HUES6 (cell line): Measurements from ENCODE around the gene TNS1.
A peak's percentile ranks its signal among the peaks of the same experiment; 100 is the strongest.

ENCODE experiments used
- H3K27ac ChIP-seq: 2 replicates; pipeline ENCODE4 v1.7.0; 2013; ENCODE audit warnings: low read depth, mild to moderate bottlenecking, low read length, inconsistent platforms
- H3K27me3 ChIP-seq: 2 replicates; pipeline ENCODE4 v1.6.1; 2013; ENCODE audit warnings: low read length; ENCODE audit not compliant: control insufficient read depth, insufficient read depth
- H3K36me3 ChIP-seq: 2 replicates; pipeline ENCODE4 v1.6.1; 2013; ENCODE audit warnings: low read length; ENCODE audit not compliant: control insufficient read depth, insufficient read depth
- H3K4me1 ChIP-seq: 2 replicates; pipeline ENCODE4 v1.6.1; 2013; ENCODE audit warnings: low read length; ENCODE audit not compliant: control insufficient read depth, insufficient read depth
- H3K4me3 ChIP-seq: 2 replicates; pipeline ENCODE4 v1.5.1; 2013; ENCODE audit warnings: low read depth, low read length
- H3K9ac ChIP-seq: one replicate; pipeline ENCODE4 v1.6.1; 2013; ENCODE audit warnings: mild to moderate bottlenecking, low read length
- H3K9me3 ChIP-seq: 2 replicates; pipeline ENCODE4 v1.6.1; 2013; ENCODE audit warnings: low read depth, low read length; ENCODE audit not compliant: control insufficient read depth, insufficient read depth

The TNS1 gene

DNA sequence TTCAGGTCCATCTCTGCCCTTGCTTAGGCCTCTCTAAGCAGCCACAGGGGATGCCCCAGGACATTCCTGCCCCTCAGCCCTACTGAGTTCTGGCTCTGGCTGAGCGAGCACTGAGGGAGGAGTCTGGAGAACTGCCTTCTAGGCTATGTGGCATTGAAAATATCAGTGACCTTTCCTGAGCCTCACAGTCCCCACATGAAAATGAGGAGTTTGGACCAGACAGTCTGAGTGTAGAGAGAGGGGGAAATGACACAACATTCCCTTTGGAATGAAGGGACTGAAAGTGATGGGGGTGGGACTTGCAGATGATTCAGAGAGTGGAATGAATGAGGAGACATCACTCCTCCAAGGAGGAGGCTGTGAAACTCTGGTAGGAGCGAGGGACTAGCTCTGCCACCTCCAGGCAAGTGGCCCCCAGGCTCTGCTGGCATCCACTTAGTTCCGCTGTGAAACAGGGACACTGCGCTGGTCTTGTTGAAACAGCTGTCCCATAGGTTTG lies 8.0 kb downstream of the TNS1 start:
- Histone ChIP-seq H3K27me3 (no peaks in the 10 kb centered on the region), H3K36me3 (no peaks in the 10 kb centered on the region), H3K9ac (no peak overlapping the region), H3K27ac (no peak overlapping the region), H3K9me3 (no peaks in the 10 kb centered on the region), H3K4me1 (peaks cover 24% of the 10 kb centered on the region; the same call in 1 of the 2 replicates), H3K4me3 (no peak overlapping the region)

DNA sequence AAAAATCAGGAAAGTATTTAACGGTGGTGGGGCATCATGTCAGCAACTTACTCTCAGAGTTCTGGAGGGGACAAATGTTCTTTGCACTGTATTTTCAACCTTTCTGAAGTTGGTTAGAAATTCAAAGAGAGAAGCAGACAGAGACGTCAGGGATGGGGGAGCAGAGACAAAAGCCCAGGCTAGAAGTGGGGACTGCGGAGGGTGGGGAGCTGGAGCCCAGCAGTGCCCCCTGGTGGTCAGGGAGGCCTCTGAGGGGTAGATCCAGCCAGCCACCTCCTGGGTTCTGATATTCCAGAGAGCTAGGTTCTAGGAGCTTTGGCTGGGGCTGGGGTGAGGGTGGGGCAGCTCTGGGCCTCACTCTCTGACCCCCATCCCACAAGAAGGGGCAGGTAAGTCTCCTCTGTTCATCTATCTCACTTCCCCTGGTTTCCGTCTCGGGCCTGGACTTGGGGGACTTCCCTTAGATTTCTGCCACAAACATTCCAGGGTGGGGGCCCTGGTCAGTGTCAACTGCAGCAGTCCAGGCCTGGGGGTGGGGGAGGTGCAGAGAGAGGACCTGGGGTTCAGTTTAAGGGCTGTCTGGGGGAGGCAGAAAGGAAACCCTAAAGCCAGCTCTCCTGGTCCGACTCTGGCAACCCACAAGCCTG lies 8.9 kb downstream of the TNS1 start:
- Histone ChIP-seq H3K27ac (no peak overlapping the region), H3K4me1 (peaks cover 25% of the 10 kb centered on the region; the same call in 1 of the 2 replicates), H3K9ac (no peak overlapping the region), H3K4me3 (no peak overlapping the region), H3K36me3 (no peaks in the 10 kb centered on the region), H3K9me3 (no peaks in the 10 kb centered on the region), H3K27me3 (no peaks in the 10 kb centered on the region)

DNA sequence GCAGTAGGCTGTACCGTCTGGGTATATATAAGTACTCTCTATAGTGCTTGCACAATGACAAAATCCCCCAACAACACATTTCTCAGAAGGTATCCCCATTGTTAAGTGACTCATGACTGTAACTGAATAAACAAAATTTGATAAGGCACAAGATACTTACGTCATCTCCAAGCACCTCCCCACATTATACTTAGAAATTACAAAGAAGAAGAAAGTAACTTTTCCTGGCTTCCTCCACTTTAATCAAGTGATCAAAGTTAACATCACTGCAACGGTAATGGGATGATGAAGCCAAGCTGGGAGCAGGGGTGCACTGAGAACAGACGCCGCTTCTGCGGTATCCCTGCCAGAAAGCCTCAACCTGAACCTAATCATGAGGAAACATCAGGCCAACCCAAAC lies 9.7 kb downstream of the TNS1 start:
- no peaks in the 10 kb centered on the region for H3K36me3 ChIP-seq
- H3K9ac ChIP-seq = no peak overlapping the region
- no peak overlapping the region for H3K27ac ChIP-seq
- H3K4me3 ChIP-seq = no peak overlapping the region
- H3K27me3 ChIP-seq = no peaks in the 10 kb centered on the region
- no peaks in the 10 kb centered on the region for H3K9me3 ChIP-seq
- H3K4me1 ChIP-seq = peaks cover 31% of the 10 kb centered on the region

DNA sequence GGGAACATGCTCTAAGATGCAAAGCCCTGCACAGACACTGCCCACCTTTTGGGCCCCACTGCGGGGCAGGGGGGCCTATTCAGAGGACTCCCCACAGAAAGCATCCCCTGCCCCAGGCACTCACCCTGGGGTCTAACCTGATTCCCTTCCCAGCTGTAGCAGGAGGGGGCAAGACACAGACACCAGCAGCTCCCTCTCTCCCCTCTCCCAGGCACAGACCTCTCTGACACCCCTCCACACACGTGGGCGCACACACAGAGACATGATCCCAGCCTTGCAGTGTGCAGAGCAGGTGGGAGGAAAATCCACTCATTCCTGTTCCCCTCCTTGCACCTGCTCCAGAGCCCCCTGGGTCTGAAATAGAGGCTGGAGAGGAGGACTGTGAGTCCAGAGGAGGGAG lies 10.7 kb downstream of the TNS1 start:
- Histone ChIP-seq H3K4me1 (peaks cover 36% of the 10 kb centered on the region), H3K9me3 (no peaks in the 10 kb centered on the region)

DNA sequence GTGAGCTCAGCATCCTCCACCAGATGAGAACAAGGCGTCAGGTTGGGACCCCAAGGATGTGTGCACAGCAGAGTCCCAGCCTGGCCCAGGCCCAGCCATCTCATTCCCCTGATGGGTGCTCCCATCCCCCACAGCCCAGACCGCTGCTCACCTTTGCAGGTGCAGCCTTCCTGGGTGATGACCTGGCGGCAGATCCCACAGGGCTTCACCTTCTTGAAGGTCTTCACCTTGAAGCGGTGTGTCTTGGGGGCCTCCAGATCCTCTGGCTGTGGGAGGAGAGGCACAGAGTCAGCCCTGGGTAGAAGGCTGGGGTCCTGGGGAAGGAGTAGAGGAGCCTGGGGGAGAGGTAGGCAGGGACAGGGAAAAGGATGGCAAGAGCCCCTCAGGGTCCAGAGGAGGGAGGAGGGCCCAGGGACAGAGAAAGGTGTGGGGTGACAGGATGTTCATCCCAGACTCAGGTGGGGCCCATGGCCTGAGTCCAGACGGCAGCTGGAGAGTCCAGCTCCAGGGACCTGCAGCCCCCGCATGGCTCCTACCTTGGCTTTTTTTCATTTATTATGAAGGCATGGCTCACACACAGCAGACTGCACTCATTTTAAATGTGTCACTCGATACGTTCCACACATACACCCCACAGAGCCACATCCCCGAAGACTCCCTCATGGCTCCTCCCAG lies 11.9 kb downstream of the TNS1 start:
- H3K36me3 ChIP-seq = no peaks in the 10 kb centered on the region
- H3K9me3 ChIP-seq = no peaks in the 10 kb centered on the region
- H3K27ac ChIP-seq = no peak overlapping the region
- H3K9ac ChIP-seq = no peak overlapping the region
- peaks cover 28% of the 10 kb centered on the region for H3K4me1 ChIP-seq
- H3K4me3 ChIP-seq = no peak overlapping the region
- no peaks in the 10 kb centered on the region for H3K27me3 ChIP-seq

More for the DNA sequence above, 10.7 kb downstream of the TNS1 start:
- Histone ChIP-seq H3K27me3 (no peaks in the 10 kb centered on the region), H3K27ac (no peak overlapping the region), H3K36me3 (no peaks in the 10 kb centered on the region), H3K4me3 (no peak overlapping the region), H3K9ac (no peak overlapping the region)

DNA sequence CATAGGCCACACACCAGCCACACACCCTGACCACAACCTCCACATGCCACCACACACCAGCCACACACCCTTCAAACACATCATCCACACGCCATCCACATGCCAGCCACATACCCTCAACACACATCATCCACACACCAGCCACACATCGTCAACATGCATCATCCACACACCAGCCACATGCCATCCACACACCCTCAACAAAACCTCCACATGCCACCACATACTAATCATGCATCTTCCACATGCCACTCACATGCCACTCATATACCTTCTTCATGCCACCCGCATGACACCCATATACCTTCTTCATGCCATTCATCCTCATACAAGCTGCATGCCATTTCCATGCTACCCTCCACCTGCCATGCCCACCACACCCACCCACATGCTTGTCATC lies 12.4 kb downstream of the TNS1 start:
- Histone ChIP-seq H3K4me1 (peaks cover 24% of the 10 kb centered on the region), H3K9me3 (no peaks in the 10 kb centered on the region), H3K4me3 (no peak overlapping the region), H3K36me3 (no peaks in the 10 kb centered on the region), H3K27ac (no peak overlapping the region), H3K27me3 (no peaks in the 10 kb centered on the region), H3K9ac (no peak overlapping the region)

DNA sequence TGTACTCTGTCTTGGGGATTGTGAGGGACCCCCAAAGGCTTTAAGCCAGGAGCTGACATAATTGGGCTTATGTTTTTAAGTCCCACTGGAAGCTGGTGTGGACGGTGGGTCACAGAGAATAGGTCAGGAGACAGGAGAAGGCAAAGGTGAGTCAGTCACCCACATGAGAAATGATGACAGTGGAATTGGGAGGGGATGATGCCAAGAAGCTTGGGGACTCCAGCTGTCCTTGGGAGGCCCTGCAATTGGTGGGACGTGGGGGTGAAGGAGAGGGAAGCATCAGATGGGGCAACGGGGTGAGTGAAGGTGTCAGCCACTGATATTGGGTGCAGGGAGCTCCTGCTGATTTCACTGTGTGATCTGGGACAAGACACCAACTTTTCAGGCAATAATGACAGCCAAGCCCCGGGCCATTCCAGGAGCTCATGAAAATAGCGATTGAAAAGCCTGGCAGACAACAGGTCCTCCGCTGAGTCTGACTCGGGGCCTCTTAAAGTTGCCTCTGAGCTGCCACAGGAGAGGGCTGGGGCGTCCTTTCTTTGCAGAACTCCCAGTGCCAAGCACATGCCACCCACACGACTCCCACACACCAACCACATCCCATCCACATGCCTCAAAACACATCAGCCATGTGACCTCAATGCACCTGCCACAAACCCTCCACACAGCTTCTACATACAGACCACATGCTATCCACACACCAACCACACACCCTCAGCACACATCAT lies 13.4 kb downstream of the TNS1 start:
- no peak overlapping the region for H3K4me3 ChIP-seq
- no peaks in the 10 kb centered on the region for H3K36me3 ChIP-seq
- peaks cover 16% of the 10 kb centered on the region for H3K4me1 ChIP-seq
- H3K27ac ChIP-seq = no peak overlapping the region
- no peaks in the 10 kb centered on the region for H3K27me3 ChIP-seq
- H3K9ac ChIP-seq = no peak overlapping the region
- no peaks in the 10 kb centered on the region for H3K9me3 ChIP-seq

DNA sequence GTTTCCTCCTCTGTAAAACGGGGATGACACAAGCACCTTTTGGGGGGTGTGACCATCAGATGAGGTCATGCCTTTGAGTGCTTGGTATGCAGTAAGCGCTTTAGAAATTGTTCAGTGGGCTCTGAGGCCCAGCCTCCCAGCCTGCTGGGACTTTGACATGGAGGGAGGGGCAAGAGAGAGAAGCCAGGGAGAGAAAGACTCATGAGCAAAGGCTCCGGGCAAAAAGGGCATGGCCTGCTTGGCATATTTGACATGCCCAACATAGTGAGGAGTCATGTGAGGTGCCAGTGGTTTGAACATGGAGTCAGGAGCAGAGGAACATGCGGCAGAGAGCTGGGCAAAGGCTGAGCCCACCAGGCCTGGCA lies 14.0 kb downstream of the TNS1 start:
- Histone ChIP-seq H3K9me3 (no peaks in the 10 kb centered on the region), H3K27ac (no peak overlapping the region), H3K36me3 (no peaks in the 10 kb centered on the region), H3K27me3 (no peaks in the 10 kb centered on the region), H3K4me3 (no peak overlapping the region), H3K4me1 (peaks cover 16% of the 10 kb centered on the region), H3K9ac (no peak overlapping the region)

DNA sequence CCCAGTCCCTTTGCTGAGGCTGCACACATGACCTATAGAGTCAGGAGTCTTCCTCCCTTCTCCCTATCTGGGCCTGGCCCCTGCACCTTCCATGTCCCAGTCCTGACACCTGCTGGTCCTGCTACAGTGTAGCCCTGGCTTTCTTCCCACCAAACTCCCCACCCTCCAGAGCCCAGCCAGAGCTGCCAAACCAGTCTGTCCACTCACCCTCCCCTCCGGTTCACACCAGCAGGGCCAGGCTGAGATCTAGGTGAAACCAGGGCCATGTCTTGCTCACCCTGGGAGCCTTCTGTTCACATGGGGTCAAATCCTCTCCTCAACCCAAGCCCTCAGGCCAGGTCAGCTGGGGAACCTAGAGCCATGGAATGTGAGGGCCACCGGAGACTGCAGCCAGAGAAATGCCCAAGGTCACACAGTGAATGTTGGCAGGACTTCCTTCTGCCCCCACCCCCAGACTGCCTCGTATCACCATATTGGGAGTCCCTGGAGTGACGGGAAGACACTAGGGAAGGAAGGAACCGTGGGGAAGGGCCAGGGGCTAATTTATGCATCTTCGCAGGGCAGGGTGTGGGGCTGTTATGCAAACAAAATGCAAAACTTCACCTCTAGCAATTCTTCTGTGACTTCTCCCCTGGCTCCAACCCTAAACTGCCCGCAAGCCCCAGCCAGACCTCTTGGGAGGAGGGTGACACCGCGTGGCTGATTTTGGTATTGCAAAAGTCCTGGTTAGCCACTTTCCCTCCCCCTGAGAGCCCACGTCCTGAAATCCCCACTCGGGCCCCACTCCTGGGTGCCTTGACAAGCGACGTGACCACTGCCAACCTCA lies 14.6 kb downstream of the TNS1 start:
- H3K4me3 ChIP-seq = peak overlapping the region; percentile 41
- H3K27ac ChIP-seq = peak overlapping the region; percentile 23; the same call in 1 of the 2 replicates
- peaks cover 12% of the 10 kb centered on the region for H3K4me1 ChIP-seq
- H3K9ac ChIP-seq = peak overlapping the region; percentile 59
- H3K27me3 ChIP-seq = no peaks in the 10 kb centered on the region
- H3K9me3 ChIP-seq = no peaks in the 10 kb centered on the region
- H3K36me3 ChIP-seq = no peaks in the 10 kb centered on the region

DNA sequence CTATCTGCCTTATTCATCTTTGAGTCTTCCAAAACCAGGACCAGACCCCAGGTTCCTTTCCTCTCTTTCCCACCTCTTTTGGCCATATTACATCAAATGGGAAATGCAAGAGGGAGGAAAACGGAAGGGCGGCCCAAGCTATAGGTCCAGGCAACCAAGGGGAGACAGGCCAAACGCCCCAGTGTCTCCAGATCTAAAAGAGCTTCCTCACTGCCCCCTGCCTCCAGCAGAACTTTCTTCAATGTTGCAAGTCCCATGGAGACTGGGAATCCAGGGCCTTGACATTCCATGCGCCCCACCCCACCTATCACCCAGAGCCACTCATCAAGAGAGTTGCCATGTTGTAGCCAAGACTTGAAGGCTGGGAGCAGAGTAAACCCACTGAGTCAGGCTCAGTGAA lies 15.4 kb downstream of the TNS1 start:
- H3K9me3 ChIP-seq = no peaks in the 10 kb centered on the region
- H3K36me3 ChIP-seq = no peaks in the 10 kb centered on the region
- no peak overlapping the region for H3K9ac ChIP-seq
- peaks cover 12% of the 10 kb centered on the region for H3K4me1 ChIP-seq
- no peak overlapping the region for H3K4me3 ChIP-seq
- H3K27me3 ChIP-seq = no peaks in the 10 kb centered on the region
- no peak overlapping the region for H3K27ac ChIP-seq
